ENCODE measurements around the gene MMP25.
"Not testable (repeated sequence)": the region's sequence is repeated elsewhere in the genome, so short reads cannot be mapped to it uniquely, and the experiment has no call there.

Gene MMP25

DNA sequence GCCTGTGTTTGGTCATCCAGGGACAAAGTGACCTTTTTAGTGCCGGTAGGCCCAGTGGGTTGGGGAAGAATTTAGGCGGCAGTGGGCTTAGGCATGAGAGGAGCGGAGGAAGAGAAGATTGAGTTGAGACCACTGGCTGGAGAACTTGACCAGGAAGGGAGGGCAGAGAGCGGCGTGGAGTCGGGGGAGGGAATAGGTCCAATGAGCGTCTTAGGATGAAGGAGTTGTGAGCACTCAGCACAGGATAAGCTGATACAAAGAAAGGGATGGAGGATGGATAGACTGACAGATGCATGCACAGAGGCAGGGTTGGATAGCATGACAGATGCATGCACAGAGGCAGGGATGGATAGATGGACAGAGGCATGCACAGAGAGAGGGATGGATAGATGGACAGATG lies 27.1 kb downstream of the MMP25 start:
- no peak for DNase-seq (ENCODE audit: low spot score)

GRCh38 chr16:3074860-3075522 lies 28.6 kb downstream of the MMP25 start:
- DNase-seq (ENCODE audit: low spot score), result peak; percentile 68

- no peak for DNase-seq (ENCODE audit: low spot score)
These were observed 29.2 kb downstream of the MMP25 start for GRCh38 chr16:3075523-3075915.

- not testable (repeated sequence) for DNase-seq (ENCODE audit: low spot score)
These were observed 29.6 kb downstream of the MMP25 start for GRCh38 chr16:3075946-3076345.

DNA sequence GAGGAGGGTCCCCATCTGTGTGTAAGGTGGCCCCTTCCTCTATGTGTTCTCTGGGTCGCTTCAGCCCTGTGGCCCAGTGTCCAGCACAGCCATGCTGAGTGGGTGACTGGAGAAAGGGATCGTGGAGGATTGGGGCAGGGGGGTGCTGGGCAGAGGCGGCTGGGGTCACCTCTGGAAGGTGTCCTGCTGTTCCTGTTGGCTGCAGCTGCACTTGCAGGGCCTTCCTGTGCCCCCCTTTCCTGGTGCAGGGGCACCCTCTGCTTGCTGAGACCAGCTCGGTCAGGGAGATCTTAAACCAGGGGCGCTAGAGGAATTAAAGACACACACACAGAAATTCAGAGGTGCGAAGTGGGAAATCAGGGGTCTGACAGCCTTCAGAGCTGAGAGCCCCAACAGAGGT lies 30.2 kb downstream of the MMP25 start:
- DNase-seq (ENCODE audit: low spot score), result no peak

GRCh38 chr16:3080024-3080423 lies 33.7 kb downstream of the MMP25 start:
- DNase-seq (ENCODE audit: low spot score), result no peak

DNA sequence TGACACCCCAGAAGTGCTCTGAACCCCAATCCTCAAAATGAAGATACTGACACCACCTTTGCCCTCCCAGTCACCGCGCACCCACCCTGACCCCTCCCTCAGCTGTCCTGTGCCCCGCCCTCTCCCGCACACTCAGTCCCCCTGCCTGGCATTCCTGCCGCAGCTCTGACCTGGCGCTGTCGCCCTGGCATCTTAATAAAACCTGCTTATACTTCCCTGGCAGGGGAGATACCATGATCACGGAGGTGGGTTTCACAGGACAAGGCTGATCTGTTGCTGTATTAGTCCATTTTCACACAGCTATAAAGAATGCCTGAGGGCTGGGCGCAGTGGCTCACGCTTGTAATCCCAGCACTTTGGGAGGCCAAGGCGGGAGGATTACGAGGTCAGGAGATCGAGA lies 35.6 kb downstream of the MMP25 start:
- not testable (repeated sequence) for DNase-seq (ENCODE audit: low spot score)

DNA sequence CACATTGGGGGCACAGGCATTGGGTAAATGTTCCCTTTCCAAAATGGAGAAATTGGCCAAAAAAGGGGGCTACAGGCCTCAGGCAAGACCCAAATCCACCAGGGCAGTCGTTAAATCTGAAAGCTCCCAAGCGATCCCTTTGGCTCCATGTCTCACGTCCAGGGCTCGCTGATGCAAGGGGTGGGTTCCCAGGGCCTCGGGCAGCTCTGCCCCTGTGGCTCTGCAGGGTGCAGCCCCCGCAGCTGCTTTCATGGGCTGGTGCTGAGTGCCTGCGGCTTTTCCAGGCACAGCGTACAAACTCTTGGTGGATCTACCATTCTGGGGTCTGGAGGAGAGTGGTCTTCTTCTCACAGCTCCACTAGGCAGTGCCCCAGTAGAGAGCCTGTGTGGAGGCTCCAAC lies 37.0 kb downstream of the MMP25 start:
- not testable (repeated sequence) for DNase-seq (ENCODE audit: low spot score)

GRCh38 chr16:3084491-3084890 lies 38.1 kb downstream of the MMP25 start:
- DNase-seq (ENCODE audit: low spot score), result no peak

DNA sequence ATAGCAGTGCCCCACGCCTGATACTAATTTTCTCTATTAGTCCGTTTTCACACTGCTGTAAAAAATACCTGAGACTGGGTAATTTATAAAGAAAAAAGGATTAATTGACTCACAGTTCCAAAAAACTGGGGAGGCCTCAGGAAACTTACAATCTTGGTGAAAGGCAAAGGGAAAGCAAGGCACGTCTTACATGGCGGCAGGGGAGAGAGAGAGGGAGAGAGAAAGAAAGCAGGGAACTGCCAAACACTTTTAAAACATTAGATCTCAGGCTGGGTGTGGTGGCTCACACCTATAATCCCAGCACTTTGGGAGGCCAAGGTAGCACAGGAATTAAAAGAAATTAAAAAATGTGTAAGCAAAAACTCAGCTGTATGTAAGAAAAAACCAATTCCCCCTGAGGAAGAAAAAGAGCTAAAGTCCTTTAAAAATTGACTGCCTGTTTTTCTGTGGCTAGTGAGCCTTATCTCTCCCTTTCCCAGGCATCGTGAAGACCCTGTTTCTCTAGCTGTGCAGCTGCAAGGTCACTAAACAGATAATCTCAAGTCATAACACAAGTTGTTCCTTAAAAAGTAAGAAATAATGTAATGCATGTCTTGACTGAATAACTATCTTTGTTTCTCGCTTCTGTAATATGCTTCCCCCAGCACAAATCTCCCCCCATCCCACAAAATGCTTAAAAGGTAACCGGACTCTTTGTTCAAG lies 38.8 kb downstream of the MMP25 start:
- no peak for DNase-seq (ENCODE audit: low spot score)

DNA sequence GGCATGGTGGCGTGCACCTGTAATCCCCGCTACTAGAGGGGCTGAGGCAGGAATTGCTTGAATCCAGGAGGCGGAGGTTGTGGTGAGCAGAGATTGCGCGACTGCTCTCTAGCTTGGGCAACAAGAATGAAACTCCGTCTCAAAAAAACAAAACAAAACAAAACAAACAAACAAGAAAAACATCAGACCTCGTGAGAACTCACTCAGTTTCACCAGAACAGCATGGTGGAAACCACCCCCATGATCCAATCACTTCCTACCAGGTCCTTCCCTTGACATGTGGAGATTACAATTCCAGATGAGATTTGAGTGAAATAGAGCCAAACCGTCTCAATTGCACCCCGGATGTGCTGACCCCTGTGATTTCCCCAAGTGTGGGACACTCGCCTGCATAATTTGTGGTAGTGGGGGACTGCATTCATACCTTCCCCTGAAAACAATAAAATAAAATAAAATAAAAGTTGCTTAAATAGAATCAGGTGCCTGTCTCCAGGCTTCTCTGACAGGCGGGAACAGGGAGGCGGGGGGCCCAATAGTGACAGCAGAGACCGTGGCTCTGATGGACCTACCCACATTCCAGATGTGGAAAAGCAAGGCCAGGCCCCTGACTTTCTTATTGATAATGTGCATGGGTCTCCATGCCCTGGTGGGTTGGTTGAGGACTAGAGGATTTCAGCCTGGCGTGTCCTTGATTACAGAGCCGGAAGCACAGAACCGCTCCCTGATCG lies 39.7 kb downstream of the MMP25 start:
- DNase-seq (ENCODE audit: low spot score), result no peak

DNA sequence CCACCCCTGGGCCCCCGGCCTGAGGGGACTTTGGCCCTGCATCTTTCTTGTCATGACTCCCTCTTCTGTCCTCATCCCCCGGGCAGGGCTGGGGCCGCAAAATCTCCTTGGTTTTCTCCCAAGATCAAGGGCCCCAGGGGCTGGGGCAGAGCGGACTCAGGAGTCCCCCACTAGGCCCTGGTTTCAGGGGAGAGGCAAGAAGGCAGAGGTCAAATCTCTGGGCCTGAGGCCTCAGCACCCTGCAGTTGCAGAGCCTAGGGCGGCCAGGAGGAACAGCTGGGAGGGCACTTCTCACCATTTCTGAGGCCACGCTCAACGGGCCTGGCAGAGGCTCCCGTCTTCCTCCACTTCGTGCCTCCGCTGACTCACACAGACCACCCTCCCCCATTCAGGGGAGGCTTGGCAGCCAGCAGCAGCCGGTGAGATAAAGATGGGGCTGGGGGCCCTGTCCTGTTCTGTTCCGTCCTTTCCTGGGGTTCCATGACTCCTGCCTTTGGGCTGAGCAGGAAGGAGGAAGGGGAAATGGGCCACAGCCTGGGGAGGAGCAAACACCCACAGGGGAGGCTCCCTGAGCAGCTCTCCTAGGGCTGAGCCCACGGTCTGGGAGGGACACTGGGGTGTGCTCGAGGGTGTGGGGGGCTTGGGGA lies 40.4 kb downstream of the MMP25 start:
- no peak for DNase-seq (ENCODE audit: low spot score)

GRCh38 chr16:3087243-3088235 lies 41.2 kb downstream of the MMP25 start:
- no peak for DNase-seq (ENCODE audit: low spot score)

DNA sequence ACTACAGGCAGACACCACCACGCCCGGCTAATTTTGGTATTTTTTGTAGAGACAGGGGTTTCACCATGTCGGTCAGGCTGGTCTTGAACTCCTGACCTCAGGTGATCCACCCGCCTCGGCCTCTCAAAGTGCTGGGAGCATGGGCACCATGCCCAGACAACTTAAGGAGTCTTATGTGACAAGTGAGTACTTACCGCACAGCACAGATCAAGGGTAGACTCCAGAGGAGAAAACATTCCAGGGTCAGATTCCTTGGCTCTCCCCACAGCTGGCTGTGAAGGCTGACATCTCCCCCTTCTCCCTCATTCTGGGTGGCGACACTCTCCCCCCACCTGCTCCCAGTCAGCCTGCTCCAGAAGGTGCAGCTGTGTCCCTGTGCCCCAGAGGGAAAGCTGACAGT lies 42.1 kb downstream of the MMP25 start:
- DNase-seq (ENCODE audit: low spot score), result no peak

DNA sequence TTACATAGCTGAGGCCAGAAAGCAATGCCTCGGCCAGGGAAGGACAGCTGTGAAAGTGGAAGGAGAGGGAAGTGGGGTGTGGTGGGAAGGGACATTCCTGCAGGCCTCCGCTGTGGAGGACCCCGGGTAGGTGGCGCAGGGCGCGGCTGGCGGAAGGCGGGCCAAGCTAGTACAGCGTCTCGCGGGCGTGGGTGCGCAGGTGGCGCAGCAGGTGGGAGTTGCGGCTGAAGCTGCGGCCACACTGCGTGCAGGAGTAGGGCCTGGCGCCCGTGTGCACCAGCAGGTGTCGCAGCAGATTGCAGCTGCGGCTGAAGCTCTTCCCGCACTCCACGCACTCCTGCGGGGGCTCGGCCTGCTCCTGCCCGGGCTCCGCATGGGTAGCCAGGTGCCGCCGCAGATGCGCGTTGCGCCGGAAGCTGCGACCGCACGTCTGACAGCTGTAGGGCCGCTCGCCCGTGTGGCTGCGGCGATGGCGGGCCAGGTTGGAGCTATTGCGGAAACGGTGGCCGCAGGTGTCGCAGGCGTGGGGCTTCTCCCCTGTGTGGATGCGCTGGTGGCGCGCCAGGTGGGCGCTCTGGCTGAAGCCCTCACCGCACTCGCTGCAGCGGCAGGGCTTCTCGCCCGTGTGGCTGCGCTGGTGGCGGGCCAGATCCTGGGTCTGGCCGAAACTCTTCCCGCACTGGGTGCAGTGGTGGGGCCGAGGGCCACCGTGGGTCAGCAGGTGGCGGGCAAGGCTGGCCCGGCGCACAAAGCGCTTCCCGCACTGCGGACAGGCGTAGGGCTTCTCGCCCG lies 42.8 kb downstream of the MMP25 start:
- DNase-seq (ENCODE audit: low spot score), result no peak

- no peak for DNase-seq (ENCODE audit: low spot score)
These were observed 43.6 kb downstream of the MMP25 start for GRCh38 chr16:3089717-3090592.

GRCh38 chr16:3091551-3091950 lies 45.2 kb downstream of the MMP25 start:
- DNase-seq (ENCODE audit: low spot score), result no peak

- no peak for DNase-seq (ENCODE audit: low spot score)
These were observed 46.2 kb downstream of the MMP25 start for GRCh38 chr16:3092501-3092941.

GRCh38 chr16:3094289-3095027 lies 48.1 kb downstream of the MMP25 start:
- peak; percentile 78 for DNase-seq (ENCODE audit: low spot score)
